ENCODE data around the gene DAZ4.
"Not testable (repeated sequence)": the region's sequence is repeated elsewhere in the genome, so short reads cannot be mapped to it uniquely, and the experiment has no call there.

The DAZ4 gene, protein sequence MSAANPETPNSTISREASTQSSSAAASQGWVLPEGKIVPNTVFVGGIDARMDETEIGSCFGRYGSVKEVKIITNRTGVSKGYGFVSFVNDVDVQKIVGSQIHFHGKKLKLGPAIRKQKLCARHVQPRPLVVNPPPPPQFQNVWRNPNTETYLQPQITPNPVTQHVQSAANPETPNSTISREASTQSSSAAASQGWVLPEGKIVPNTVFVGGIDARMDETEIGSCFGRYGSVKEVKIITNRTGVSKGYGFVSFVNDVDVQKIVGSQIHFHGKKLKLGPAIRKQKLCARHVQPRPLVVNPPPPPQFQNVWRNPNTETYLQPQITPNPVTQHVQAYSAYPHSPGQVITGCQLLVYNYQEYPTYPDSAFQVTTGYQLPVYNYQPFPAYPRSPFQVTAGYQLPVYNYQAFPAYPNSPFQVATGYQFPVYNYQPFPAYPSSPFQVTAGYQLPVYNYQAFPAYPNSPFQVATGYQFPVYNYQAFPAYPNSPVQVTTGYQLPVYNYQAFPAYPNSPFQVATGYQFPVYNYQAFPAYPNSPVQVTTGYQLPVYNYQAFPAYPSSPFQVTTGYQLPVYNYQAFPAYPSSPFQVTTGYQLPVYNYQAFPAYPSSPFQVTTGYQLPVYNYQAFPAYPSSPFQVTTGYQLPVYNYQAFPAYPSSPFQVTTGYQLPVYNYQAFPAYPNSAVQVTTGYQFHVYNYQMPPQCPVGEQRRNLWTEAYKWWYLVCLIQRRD

DNA sequence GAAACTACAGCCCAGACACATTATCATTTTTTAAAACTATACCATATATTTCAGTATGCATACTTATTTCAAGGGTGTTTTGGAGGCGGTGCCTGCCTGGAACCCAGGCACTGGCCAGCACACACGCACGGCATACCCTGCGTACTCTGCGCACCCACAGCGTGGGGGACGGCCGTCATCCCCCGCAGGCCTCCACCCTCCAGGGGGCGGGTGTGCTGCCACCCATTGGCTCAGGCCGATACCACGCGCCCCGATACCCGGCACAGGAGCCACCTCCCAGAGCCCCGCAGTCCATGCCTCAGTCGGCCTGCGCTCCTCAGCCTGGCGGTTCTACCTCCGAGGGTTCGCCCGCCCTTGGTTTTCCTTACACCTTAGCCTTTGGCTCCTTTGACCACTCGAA, at the start of gene DAZ4:
TSS of gene DAZ4 (plus strand) at position 301 of the 400 bp plus-strand sequence. CDS start 208 bp downstream, outside the sequence.
- DNase-seq, result not testable (repeated sequence)

DNA sequence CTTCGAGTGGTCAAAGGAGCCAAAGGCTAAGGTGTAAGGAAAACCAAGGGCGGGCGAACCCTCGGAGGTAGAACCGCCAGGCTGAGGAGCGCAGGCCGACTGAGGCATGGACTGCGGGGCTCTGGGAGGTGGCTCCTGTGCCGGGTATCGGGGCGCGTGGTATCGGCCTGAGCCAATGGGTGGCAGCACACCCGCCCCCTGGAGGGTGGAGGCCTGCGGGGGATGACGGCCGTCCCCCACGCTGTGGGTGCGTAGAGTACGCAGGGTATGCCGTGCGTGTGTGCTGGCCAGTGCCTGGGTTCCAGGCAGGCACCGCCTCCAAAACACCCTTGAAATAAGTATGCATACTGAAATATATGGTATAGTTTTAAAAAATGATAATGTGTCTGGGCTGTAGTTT, 20.4 kb upstream of the DAZ4 start, which contains the start of gene DAZ3:
TSS of gene DAZ3 (minus strand) at position 101 of the 400 bp plus-strand sequence. CDS start 208 bp downstream, outside the sequence.
- DNase-seq, result not testable (repeated sequence)

DNA sequence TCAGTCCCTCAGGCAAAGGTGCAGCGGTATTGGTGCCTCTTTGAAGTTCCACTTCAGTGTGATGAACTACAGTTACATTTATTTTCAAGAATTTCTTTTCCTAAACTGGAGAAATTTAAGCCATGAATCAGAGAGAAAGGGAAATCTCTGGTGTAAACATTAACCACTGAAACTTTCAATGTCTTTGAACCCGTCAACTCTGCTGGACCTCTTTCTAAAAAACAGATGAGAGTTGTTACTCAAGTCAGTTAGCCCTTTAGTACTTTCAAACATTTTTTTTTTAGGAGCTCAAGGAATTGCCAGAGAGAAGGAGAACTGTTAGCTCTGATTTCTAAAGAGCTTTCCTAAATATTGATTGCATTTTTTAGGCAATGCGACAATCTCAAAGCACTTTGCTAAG, 11.9 kb upstream of the DAZ4 start:
- not testable (repeated sequence) for DNase-seq

DNA sequence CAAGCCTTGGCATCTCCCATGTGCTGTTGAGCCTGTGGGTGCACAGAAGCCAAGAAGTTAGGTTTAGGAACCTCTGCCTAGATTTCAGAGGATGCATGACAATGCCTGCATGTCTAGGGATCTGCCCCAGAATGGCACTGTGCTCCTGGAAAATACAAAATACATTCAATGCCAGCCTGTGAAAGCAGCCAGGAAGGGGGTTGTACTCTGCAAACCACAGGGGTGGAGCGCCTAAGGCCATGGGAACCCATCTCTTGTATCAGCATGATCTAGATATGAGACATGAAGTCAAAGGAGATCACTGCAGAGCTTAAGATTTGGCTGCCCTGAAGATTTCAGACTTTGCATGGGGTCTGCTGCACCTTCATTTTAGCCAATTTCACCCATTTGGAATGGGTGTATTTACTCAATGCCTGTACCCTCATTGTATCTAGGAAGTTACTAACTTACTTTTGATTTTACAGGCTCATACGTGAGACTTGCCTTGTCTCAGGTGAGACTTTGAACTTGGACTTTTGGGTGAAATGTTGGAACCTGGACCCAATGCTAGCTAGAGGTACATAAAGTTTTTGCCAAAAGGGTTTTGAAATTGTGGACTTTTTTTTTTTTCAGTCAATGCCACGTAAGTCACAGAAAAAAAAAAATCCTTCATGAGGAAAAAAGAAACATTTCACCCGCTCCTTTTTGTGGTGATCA, 9.4 kb upstream of the DAZ4 start:
- DNase-seq, result not testable (repeated sequence)

- DNase-seq, result not testable (repeated sequence)
These were observed 8.7 kb upstream of the DAZ4 start for GRCh38 chrY:24825069-24825468.
